ENCODE measurements around the gene DICER1. TPM values are rescaled to one million over a fixed set of nuclear protein-coding genes. Genes with fewer than 3 reads are reported as not detected.

The DICER1 gene
- total RNA-seq, 1 donor from 2014 or later, result 104 TPM

- H3K9me3 Mint-ChIP-seq, result no peaks in the 10 kb centered on the region
- peaks cover 47% of the 10 kb centered on the region for H3K4me1 Mint-ChIP-seq
- H3K27ac Mint-ChIP-seq (ENCODE audit: unreplicated experiment), result no peak overlapping the region
- no peaks in the 10 kb centered on the region for H3K27me3 Mint-ChIP-seq (ENCODE audit: low read depth)
- TF ChIP-seq, protein P1, sequence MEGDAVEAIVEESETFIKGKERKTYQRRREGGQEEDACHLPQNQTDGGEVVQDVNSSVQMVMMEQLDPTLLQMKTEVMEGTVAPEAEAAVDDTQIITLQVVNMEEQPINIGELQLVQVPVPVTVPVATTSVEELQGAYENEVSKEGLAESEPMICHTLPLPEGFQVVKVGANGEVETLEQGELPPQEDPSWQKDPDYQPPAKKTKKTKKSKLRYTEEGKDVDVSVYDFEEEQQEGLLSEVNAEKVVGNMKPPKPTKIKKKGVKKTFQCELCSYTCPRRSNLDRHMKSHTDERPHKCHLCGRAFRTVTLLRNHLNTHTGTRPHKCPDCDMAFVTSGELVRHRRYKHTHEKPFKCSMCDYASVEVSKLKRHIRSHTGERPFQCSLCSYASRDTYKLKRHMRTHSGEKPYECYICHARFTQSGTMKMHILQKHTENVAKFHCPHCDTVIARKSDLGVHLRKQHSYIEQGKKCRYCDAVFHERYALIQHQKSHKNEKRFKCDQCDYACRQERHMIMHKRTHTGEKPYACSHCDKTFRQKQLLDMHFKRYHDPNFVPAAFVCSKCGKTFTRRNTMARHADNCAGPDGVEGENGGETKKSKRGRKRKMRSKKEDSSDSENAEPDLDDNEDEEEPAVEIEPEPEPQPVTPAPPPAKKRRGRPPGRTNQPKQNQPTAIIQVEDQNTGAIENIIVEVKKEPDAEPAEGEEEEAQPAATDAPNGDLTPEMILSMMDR (conservative IDR thresholded peaks at IDR 0.05), result no peak
- H3K4me3 Mint-ChIP-seq, result peak overlapping the region; percentile 94
- no peak for DNase-seq (ENCODE audit: low read depth, low spot score)
- H3K36me3 Mint-ChIP-seq (ENCODE audit: low read depth), result peaks cover 4% of the 10 kb centered on the region
These were observed 2.3 kb downstream of the DICER1 start for GRCh38 chr14:95155045-95155444.

GRCh38 chr14:95153866-95154265 lies 3.5 kb downstream of the DICER1 start:
- DNase-seq (ENCODE audit: low read depth, low spot score), result no peak
- TF ChIP-seq, protein P1 (conservative IDR thresholded peaks at IDR 0.05), result no peak
- H3K9me3 Mint-ChIP-seq, result no peaks in the 10 kb centered on the region
- H3K27me3 Mint-ChIP-seq (ENCODE audit: low read depth), result no peaks in the 10 kb centered on the region
- peaks cover 4% of the 10 kb centered on the region for H3K36me3 Mint-ChIP-seq (ENCODE audit: low read depth)
- H3K4me3 Mint-ChIP-seq, result peak overlapping the region; percentile 65
- peaks cover 52% of the 10 kb centered on the region for H3K4me1 Mint-ChIP-seq
- no peak overlapping the region for H3K27ac Mint-ChIP-seq (ENCODE audit: unreplicated experiment)

DNA sequence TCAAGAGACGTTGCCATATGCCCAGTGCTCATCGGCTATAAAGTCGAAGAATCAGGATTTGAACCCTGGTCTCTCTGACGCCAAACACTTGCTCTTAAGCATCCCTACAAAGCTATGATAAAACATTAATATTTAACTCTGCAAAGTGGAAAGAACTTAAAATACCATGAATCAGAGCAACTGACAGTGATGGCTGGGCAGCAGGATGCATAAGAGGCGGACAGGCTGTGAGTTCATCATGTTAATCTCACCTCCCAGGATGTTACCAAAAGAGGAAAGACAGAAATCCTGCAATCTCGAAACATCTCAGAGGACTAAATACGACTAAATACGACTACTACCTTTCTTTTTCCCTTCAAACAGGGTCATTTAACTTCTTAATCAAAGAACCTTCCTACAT lies 5.8 kb downstream of the DICER1 start:
- no peaks in the 10 kb centered on the region for H3K27me3 Mint-ChIP-seq (ENCODE audit: low read depth)
- H3K36me3 Mint-ChIP-seq (ENCODE audit: low read depth), result peaks cover 6% of the 10 kb centered on the region
- peaks cover 55% of the 10 kb centered on the region for H3K4me1 Mint-ChIP-seq
- no peak for DNase-seq (ENCODE audit: low read depth, low spot score)
- no peak overlapping the region for H3K4me3 Mint-ChIP-seq
- no peak overlapping the region for H3K27ac Mint-ChIP-seq (ENCODE audit: unreplicated experiment)
- H3K9me3 Mint-ChIP-seq, result no peaks in the 10 kb centered on the region
- TF ChIP-seq, protein P1 (conservative IDR thresholded peaks at IDR 0.05), result no peak

DNA sequence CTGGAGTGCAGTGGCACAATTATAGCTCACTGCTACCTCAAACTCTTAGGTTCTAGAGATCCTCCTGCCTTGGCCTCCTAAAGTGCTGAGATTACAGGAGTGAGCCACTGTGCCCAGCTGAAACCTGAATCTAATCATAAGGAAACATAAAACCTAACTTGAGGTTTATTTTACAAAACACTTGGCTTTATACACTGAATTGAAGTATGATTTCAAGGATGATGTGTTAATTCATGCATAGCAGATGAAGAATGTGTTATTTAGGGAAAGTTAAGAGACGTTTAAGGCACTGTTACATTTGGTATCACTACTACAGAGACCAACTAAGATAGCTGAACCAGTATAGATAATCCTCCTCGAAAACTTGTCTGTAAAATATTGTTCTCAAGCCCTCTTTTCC lies 6.4 kb downstream of the DICER1 start:
- H3K27me3 Mint-ChIP-seq (ENCODE audit: low read depth), result no peaks in the 10 kb centered on the region
- H3K4me1 Mint-ChIP-seq, result peaks cover 50% of the 10 kb centered on the region
- TF ChIP-seq, protein P1 (conservative IDR thresholded peaks at IDR 0.05), result no peak
- H3K27ac Mint-ChIP-seq (ENCODE audit: unreplicated experiment), result no peak overlapping the region
- H3K4me3 Mint-ChIP-seq, result no peak overlapping the region
- no peak for DNase-seq (ENCODE audit: low read depth, low spot score)
- H3K36me3 Mint-ChIP-seq (ENCODE audit: low read depth), result peaks cover 11% of the 10 kb centered on the region
- peaks cover under 1% of the 10 kb centered on the region for H3K9me3 Mint-ChIP-seq

GRCh38 chr14:95149441-95149840 lies 7.9 kb downstream of the DICER1 start:
- H3K27ac Mint-ChIP-seq (ENCODE audit: unreplicated experiment), result no peak overlapping the region

More at GRCh38 chr14:95149441-95149840, 7.9 kb downstream of the DICER1 start:
- DNase-seq (ENCODE audit: low read depth, low spot score), result no peak
- Mint-ChIP-seq H3K36me3 (ENCODE audit: low read depth) (peaks cover 21% of the 10 kb centered on the region), H3K9me3 (peaks cover 8% of the 10 kb centered on the region), H3K27me3 (ENCODE audit: low read depth) (no peaks in the 10 kb centered on the region), H3K4me3 (no peak overlapping the region), H3K4me1 (peaks cover 39% of the 10 kb centered on the region)
- TF ChIP-seq, protein P1 (conservative IDR thresholded peaks at IDR 0.05), result no peak

All from neural crest cell (in vitro differentiated cells).